Endothelial cell of umbilical vein (primary cell): ENCODE measurements around the gene ESYT2. TPM values are rescaled to one million over a fixed set of nuclear protein-coding genes. Genes with fewer than 3 reads are reported as not detected.

Experiments
- BruUV-seq: library from RNA; stranded (reverse); fragments of 400-500 nt; replicated peaks from 2 replicates; lab custom pipeline; 2021; lab: Mats Ljungman, UMichigan
- CTCF ChIA-PET: fragments of 300-600, 350-600 bp; sonication (Branson Sonifier 250); formaldehyde crosslinking; loops from one replicate; lab custom pipeline; 2021; ENCODE audit warnings: antibody characterized with exemption, inconsistent platforms; lab: Charles Lee
- POLR2A ChIA-PET: fragments of 300-600, 350-600 bp; sonication (Branson Sonifier 250); formaldehyde crosslinking; loops from one replicate; lab custom pipeline; 2021; ENCODE audit warnings: antibody characterized with exemption, inconsistent platforms; lab: Charles Lee
- DNase-seq: peaks from one replicate; pipeline ENCODE4 v3.0.0-alpha.2; 2011; ENCODE audit warnings: low read depth, low spot score
- FAIRE-seq: peaks from 2 replicates; lab custom pipeline; 2011; peaks lifted over from hg19 to GRCh38; lab: Jason Lieb, UNC
- H2AFZ ChIP-seq: 2 replicates; pipeline ENCODE4 v1.6.0; 2012; ENCODE audit warnings: low read depth, low read length, control low read depth, inconsistent platforms
- H3K27ac ChIP-seq: 2 replicates; pipeline ENCODE4 v1.5.1; 2011; ENCODE audit warnings: low read depth, mild to moderate bottlenecking, control low read depth, low read length, moderate library complexity; ENCODE audit not compliant: insufficient read depth
- H3K27me3 ChIP-seq, 2 experiments: 2 replicates each; pipeline versions ENCODE4 v1.6.0 to v1.6.1; 2011; ENCODE audit warnings: low read length in 2 of 2, mixed read lengths in 1 of 2; ENCODE audit not compliant: control insufficient read depth in 2 of 2, insufficient read depth in 2 of 2
- H3K36me3 ChIP-seq, 2 experiments: 2 replicates in 1 of 2; 3 replicates in 1 of 2; pipeline ENCODE4 v1.5.1; 2011; ENCODE audit warnings: low read length in 2 of 2, mild to moderate bottlenecking in 1 of 2, moderate library complexity in 1 of 2; ENCODE audit not compliant: control insufficient read depth in 2 of 2, insufficient read depth in 2 of 2; ENCODE audit errors: extremely low read depth in 1 of 2
- H3K4me1 ChIP-seq: 3 replicates; pipeline ENCODE4 v1.5.1; 2011; ENCODE audit warnings: mild to moderate bottlenecking, low read length; ENCODE audit not compliant: control insufficient read depth, insufficient read depth; ENCODE audit errors: extremely low read depth
- H3K4me2 ChIP-seq: 2 replicates; pipeline ENCODE4 v1.6.1; 2011; ENCODE audit warnings: low read length, control low read depth, mixed read lengths; ENCODE audit not compliant: insufficient read depth
- H3K4me3 ChIP-seq, 3 experiments: fragments of 200-600 bp in 1 of 3; sonication (generic), shearing (Covaris generic) in 1 of 3; replicated peaks in 1 of 3; 2 replicates each; pipeline ENCODE4 v1.5.1; 2011 to 2016; ENCODE audit warnings: control low read depth in 3 of 3, low read length in 3 of 3, mild to moderate bottlenecking in 2 of 3, inconsistent platforms in 1 of 3, low read depth in 1 of 3, moderate library complexity in 1 of 3; ENCODE audit not compliant: insufficient read depth in 1 of 3
- H3K79me2 ChIP-seq: 2 replicates; pipeline ENCODE4 v1.6.0; 2012; ENCODE audit warnings: low read length, inconsistent platforms; ENCODE audit not compliant: control insufficient read depth, insufficient read depth
- H3K9ac ChIP-seq: replicated peaks from 2 replicates; pipeline ENCODE3; 2011; ENCODE audit warnings: low read length, control low read depth; ENCODE audit not compliant: insufficient read depth; ENCODE audit errors: extremely low read depth
- H3K9me1 ChIP-seq: replicated peaks from 3 replicates; pipeline ENCODE4 v1.6.0; 2011; ENCODE audit warnings: mild to moderate bottlenecking, low read length; ENCODE audit not compliant: control insufficient read depth, insufficient read depth; ENCODE audit errors: extremely low read depth
- H3K9me3 ChIP-seq: replicated peaks from 2 replicates; pipeline ENCODE4 v1.5.1; 2012; ENCODE audit warnings: low read length, inconsistent platforms; ENCODE audit not compliant: control insufficient read depth, insufficient read depth
- H4K20me1 ChIP-seq: replicated peaks from 2 replicates; pipeline ENCODE3; 2011; ENCODE audit warnings: mild to moderate bottlenecking, low read length; ENCODE audit not compliant: control insufficient read depth, insufficient read depth; ENCODE audit errors: extremely low read depth
- CTCF ChIP-seq, 2 donors: IDR thresholded peaks; 1 replicate in 1 of 2; 2 replicates in 1 of 2; pipeline ENCODE4 v1.5.1; 2011; ENCODE audit warnings: low read length in 2 of 2, mild to moderate bottlenecking in 2 of 2, moderate library complexity in 2 of 2, control low read depth in 1 of 2, inconsistent platforms in 1 of 2, low read depth in 1 of 2; ENCODE audit not compliant: insufficient read depth in 1 of 2; ENCODE audit errors: extremely low read depth in 1 of 2
- EZH2 ChIP-seq: IDR thresholded peaks from 2 replicates; pipeline ENCODE4 v1.6.1; 2012; ENCODE audit warnings: borderline replicate concordance, low read depth, mild to moderate bottlenecking, moderate library complexity, low read length, inconsistent platforms; ENCODE audit not compliant: severe bottlenecking
- JUN ChIP-seq: IDR thresholded peaks from 2 replicates; pipeline ENCODE4 v1.6.1; 2011; ENCODE audit warnings: borderline replicate concordance, low read depth; ENCODE audit not compliant: insufficient read length, insufficient read depth
- MAX ChIP-seq: IDR thresholded peaks from 2 replicates; pipeline ENCODE4 v1.6.1; 2011; ENCODE audit not compliant: insufficient read depth, insufficient read length
- MYC ChIP-seq: IDR thresholded peaks from one replicate; pipeline ENCODE4 v1.6.1; 2011; ENCODE audit warnings: mild to moderate bottlenecking, low read depth, low read length
- POLR2A ChIP-seq: IDR thresholded peaks from 2 replicates; pipeline ENCODE4 v1.6.1; 2012; ENCODE audit warnings: low read depth, mild to moderate bottlenecking, control low read depth, low read length
- POLR2AphosphoS5 ChIP-seq: IDR thresholded peaks from 2 replicates; pipeline ENCODE4 v1.6.1; 2012; ENCODE audit warnings: low read depth, mild to moderate bottlenecking, control low read depth, low read length, moderate library complexity; ENCODE audit not compliant: insufficient read depth
- dilution Hi-C: fragments of 300-500 bp; cut with MboI; formaldehyde crosslinking; loops from one replicate; pipeline ENCODE4 v1.15.0; 2019; ENCODE audit warnings: low sequenced_read_pairs; ENCODE audit not compliant: extremely low pct_ligation_motif_present
- intact Hi-C: fragments of 100-400 bp; cut with micrococcal nuclease; formaldehyde crosslinking; loops from one replicate; pipeline ENCODE4 v1.10.0; 2022
- polyA plus RNA-seq, 4 experiments: library from polyadenylated mRNA; depleted of rRNA in 3 of 4; stranded (reverse) in 3 of 4; unstranded in 1 of 4; fragments of >200 nt; gene quantifications; 2 replicates each; pipeline versions ENCODE4 v1.2.1 to v1.2.3, GENCODE V29; 2011 to 2012; ENCODE audit warnings: missing spikeins in 1 of 4
- total RNA-seq: library from RNA; stranded (reverse); gene quantifications from 2 replicates; pipeline ENCODE4 v1.2.3, GENCODE V29; 2021

Gene ESYT2
- total and polyA plus RNA-seq, 2 donors (not counting 3 experiments of a cell fraction or from before 2014, with no cell fraction given): 18.8 to 46.6 TPM

- Histone ChIP-seq H4K20me1 (peaks cover 3% of the 10 kb centered on the region), H3K4me3 (no peak overlapping the region), H3K79me2 (peaks cover 78% of the 10 kb centered on the region), H3K9me3 (no peaks in the 10 kb centered on the region), H3K4me2 (no peak overlapping the region), H2AFZ (no peak overlapping the region), H3K27ac (no peak overlapping the region), H3K36me3 (peaks cover 0 to 3% of the 10 kb centered on the region in 2 experiments), H3K27me3 (no peaks in the 10 kb centered on the region), H3K4me1 (peaks cover 23% of the 10 kb centered on the region), H3K9me1 (no peaks in the 10 kb centered on the region), H3K9ac (no peak overlapping the region)
- dilution Hi-C loops: no loop called here
- no peak for TF ChIP-seq EZH2
- no peak for TF ChIP-seq JUN
- TF ChIP-seq MAX: no peak
- TF ChIP-seq MYC: no peak
- no peak for TF ChIP-seq CTCF (IDR thresholded peaks at IDR 0.05; ENCODE audit: extremely low read depth in 1 of 2, insufficient read depth in 1 of 2, low read depth in 1 of 2, low read length in 2 of 2)
- no peak for TF ChIP-seq POLR2AphosphoS5
- no peak for TF ChIP-seq POLR2A
- DNase-seq: no peak
- no TSS peak for BruUV-seq
- no peak for FAIRE-seq
- POLR2A ChIA-PET: no interaction called here
- intact Hi-C loops: no loop called here
- CTCF ChIA-PET: interaction anchor here (1.0 to 1.9 kb wide), 2 partner anchors 10 to 164 kb away, joined by 3 to 4 read pairs; no protein-coding TSS in a partner anchor
Measured at GRCh38 chr7:158812684-158813083, 16.6 kb downstream of the ESYT2 start.
